SKM-1 (cell line): ENCODE data around the gene SRRM5.
"Not testable (repeated sequence)": the region's sequence is repeated elsewhere in the genome, so short reads cannot be mapped to it uniquely, and the experiment has no call there.

ENCODE experiments used
- DNase-seq: peaks from one replicate; lab custom pipeline; 2025; ENCODE audit not compliant: unreplicated experiment; lab: John Stamatoyannopoulos, UW

Gene SRRM5

DNA sequence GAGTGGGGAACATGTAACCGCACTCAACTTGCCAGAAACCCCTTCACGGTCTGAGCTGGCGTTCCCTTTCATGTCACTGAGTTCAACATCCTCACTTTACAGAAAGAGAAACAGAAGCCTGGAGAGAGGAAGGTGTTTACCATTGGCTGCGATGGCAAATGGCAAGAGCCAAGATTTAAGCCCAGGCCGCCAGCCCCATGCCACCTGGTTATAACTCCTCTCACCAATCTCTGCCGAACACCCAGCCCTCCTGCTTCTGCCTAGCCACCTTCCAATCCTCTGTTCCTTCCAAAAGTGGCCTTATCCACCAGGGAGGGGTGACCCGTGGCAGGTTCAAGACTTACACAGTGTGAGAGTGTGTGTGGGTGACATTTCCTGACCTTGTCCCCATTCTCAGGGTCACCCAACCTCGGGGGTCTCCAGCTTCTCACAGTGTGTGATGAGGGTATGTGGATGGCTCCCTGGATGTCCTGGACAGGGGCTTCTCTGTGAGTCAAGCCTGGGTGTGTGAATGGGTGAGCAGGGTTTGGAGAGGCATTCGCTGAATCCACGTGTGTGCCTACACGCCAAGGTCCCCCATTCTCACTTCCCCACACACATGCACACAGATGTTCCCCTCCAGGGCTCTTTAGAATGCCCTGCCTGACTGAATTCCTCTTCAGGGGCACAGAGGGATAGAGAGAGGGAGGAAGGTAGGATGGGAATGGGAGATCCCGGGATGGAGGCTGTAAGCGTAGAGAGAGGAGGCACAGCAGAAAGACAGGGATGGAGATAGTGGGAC, 26.5 kb downstream of the SRRM5 start:
- DNase-seq, result no peak

DNA sequence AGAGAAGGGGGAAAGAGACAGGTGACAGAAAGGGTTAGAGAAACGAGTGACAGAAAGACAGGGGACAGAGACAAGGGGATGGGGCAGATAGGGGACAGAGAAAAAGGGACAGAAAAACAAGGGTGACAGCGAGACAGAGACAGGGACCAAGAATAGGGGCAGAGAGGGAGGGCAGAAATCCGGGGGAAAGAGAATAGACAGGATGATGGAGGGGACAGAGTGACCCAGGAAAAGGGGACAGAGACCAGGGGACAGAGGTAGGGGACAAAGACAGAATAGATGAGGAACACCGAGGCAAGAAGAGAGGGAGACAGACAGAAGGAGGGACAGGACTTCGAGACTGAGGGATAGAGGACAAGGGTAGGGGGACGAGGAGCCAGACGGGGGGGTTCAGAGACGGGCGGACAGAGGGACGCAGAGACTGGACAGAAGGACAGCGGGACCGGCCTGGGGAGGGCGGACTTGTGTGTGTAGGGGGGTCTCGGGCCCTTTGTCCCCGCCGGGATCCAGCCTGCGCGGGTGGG, 27.2 kb downstream of the SRRM5 start:
- no peak for DNase-seq

DNA sequence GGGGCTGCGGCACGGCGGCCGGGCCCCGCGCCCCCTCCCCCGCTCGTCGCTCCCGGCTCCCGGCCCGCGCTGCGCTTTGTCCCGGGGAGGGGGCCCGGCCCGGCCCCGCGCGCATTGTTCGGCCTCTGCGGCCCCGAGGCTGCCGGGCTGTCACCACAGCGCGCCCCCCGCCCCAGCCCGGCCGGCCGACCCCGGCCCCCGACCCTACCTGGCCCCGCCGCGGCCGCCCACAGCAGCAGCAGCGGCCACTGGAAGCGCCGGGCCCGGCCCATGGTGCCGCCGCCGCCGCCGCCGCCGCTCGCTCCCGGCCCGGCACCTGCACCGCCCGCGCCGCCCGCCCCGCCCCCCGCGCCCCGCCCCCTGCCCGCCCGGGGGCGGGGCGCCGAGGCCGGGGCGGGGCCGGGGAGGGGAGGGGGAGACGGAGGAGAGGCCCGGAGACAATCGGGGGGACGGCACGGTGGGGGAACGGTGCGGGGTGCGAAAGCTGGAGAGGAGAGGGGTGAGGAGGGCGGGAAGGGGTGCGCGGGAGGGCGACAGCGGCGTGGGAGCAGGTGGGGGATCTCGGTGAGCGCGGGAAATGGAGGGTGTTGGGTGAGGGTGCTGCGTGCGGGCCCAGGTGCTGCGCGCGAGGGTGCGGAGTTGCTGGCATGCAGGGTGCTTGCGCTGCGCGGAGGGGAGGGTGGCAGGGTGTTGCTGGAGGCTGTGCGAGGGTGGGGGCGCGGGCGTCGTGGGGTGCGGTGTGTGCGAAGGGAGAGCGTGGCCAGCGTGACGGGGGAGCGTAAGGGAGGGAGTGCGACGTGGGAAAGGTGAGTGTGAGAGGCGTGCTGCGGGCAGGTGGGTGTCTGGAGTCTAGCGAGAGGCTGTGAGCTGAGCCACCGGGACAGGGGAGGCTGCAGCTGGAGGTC, 27.9 kb downstream of the SRRM5 start, which contains the start of gene CADM4:
Gene CADM4, minus strand, starts transcription at position 332 of the 905 bp plus-strand sequence. Its CDS starts 60 bp downstream, at position 272.
- no peak for DNase-seq

DNA sequence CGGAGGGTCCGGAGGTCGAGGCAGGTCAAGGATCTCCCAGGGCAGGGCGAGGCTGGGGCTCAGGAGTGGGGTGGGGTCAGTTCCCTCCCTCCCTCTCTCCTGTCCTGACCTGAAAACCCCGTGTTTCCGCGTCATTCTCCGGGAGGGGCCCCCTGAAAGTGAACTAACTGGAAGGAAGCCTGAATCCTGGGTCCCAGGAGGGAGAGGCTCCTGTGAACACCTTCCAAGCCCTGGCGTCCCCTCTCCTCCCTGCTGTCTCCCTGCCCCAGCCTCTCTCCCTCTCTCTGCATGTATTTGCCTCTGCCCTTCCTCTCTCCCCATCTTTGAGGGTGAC, 28.5 kb downstream of the SRRM5 start:
- DNase-seq, result no peak

DNA sequence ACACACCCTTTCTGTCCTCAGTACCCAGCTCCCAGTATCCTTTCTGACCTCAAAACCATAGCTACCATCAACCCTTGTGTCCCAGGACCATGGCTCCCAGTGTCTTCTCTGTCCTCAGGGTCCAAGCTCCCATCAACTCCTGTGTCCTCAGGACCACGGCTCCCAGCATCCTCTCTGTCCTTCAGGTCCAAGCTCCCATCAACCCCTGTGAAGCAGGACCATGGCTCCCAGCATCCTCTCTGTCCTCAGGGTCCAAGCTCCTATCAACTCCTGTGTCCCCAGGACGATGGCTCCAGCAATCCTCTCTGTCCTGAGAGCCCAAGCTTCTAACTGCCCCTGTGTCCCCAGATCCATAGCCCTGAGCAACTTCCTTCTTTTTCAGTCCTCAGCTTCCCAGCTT, 29.4 kb downstream of the SRRM5 start:
- DNase-seq, result no peak

DNA sequence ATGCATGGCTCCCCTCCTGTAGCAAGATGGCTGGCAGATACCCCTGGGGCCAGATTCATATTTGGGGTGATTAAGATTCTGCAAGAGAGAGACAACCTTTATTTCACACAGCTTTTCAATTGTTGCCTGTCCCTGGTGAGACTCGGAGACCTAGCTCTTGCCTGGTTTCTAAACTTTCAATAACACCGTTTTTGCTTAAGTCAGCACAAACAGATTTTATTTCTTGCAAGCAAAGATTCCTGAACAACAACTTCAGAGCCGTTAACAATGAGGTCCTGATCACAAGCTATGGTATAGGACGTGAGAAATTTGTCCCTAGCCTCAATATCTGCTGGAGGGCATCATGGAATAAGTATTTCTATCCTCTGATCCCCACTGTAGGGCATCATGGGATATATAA, 30.6 kb downstream of the SRRM5 start:
- DNase-seq, result no peak

DNA sequence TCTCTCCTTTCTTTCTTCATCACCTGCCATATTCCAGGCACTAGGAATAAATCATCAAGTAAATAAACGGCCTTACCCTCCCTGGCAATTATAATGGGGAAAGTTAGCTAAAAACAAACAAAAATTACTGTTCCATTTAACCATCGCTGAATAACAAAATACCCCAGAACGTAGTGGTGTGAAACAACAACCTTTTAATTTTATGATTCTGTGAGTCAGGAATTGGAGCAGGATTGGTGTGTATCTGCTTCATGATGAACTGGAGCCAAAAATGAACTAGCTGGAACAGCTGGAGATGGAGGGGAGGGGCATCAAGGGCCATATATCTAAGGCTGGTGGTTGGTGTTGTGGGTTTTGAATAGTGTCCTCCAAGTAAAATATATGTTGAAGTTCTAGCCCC, 31.4 kb downstream of the SRRM5 start:
- DNase-seq, result no peak

DNA sequence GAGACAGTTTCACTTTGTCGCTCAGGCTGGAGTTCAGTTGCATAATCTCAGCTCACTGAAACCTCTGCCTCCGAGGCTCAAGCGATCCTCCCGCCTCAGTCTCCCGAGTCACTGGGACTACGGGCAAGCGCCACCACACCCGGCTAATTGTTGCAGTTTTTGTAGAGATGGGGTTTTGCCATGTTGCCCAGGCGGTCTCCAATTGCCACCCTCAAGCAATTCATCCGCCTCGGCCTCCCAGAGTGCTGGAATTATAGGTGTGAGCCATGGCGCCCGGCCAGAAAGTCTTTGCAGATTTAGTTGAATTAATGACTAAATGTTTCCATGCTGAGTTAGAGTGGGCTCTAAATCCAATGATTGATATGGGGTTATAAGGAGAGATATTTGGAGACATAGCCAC, 32.3 kb downstream of the SRRM5 start:
- no peak for DNase-seq

DNA sequence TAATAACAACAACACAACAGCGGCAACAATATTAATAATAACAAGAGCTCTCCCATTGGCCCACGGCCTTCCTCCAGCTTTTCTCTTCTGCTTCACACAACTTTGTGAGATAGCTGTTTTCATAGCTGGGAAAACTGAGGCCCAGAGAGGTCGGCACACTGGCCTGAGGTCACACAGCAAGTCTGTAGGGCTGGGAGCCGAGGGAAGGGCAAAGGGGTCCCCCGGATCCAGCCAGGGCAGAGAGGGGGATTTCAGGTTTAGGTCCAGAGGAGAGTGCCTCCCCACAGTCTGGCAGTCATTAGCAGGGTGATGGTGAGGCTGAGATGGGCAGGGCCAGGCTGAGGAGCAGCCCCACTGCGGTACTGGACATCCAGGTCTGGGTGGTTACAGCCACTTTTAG, 36.7 kb downstream of the SRRM5 start:
- no peak for DNase-seq

DNA sequence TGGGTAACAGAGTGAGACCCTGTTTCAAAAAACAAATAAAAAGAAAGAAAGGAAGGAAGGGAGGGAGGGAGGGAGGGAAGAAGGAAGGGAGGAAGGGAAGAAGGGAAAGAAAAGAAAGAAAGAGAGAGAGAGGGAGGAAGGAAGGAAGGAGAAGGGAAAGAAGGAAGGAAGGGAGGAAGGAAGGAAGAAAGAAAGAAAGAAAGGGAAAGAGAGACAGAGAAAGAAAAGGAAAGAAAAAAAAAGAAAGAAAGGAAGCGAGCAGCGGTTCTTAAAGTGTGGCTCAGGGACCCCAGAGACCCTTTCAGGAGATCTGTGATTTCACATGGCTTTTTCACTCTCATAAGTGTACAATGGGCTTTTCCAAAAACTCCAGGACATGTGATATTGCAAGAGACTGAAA, 37.6 kb downstream of the SRRM5 start:
- no peak for DNase-seq

DNA sequence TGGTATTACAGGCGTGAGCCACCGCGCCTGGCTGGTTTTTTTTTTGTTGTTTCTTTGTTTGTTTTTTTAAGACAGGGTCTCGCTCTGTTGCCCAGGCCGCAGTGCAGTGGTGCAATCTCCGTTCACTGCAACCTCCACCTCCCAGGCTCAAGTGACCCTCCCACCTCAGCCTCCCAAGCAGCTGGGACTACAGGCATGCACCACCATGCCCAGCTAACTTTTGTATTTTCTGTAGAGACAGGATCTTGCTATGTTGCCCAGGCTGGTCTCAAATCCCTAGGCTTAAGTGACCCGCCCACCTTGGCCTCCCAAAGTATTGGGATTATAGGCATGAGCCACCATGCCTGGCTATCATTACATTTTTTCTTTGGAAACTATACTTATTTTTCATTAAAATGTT, 38.4 kb downstream of the SRRM5 start:
- not testable (repeated sequence) for DNase-seq

DNA sequence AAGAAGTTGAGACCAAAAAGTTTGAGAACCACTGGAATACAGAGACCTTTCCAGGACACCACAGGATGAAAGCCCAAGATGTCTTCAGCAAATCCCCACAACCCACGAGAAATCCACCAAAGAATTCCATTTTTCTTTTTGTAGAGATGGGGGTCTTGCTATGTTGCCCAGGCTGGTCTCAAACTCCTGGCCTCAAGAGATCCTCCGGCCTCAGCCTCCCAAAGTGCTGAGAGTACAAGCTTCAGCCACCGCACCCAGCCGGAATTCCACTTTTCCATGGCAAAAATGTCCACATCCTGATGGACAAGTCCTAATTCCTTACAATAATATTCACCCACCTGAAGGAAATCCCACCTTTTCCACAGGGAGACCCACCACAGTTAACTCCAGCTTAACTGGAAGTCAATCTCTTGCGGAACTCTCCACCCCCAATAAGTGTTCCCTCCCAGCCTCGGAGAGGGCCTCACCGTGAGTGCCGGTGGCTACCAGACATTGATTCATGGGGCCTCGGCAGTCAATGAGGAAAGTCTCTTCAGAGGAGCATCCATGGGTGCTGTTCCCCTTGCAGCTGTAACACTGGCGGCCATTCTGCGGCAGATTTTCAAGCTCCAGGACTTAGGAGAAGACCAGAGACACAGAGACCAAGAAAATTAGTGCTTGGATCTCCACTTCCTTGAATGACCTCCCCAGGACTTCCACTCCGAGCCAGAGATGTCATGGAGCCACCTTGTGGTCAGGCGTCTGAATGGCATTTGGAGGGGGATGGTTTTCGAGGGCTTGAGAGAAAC, 40.1 kb downstream of the SRRM5 start:
- DNase-seq, result peak; percentile 5

DNA sequence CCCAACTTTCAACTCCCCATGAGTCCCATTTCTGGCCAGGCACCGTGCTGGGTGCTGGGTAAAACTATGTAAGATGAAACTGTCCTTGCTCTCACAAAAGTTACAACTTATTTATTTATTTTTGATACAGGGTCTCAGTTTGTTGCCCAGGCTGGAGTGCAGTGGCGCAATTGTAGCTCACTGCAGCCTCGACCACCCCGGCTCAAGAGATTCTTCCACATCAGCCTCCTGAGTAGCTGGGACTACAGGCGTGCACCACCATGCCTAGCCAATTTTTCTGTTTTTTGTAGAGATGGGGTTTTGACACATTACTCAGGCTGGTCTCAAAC, 40.6 kb downstream of the SRRM5 start:
- DNase-seq, result no peak

DNA sequence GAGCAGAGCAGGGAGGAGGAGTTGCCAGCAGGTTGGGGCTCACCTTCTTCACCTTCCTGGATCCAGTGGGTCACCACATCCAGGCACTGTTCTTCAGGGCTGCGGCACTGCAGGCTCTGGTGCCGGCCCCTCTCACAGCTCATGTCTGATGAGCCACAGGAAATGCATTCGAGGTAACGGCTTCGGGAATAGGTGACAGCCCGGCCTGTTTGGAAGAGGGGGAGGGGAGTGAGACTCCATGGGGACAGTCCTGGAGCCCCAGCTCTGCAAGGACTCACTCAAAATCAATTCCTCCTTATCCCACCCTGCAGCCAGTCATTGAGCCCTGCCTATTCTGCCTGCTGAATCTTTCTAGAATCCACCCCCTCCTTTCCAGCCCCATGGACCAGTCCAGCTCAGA, 44.5 kb downstream of the SRRM5 start:
- no peak for DNase-seq

DNA sequence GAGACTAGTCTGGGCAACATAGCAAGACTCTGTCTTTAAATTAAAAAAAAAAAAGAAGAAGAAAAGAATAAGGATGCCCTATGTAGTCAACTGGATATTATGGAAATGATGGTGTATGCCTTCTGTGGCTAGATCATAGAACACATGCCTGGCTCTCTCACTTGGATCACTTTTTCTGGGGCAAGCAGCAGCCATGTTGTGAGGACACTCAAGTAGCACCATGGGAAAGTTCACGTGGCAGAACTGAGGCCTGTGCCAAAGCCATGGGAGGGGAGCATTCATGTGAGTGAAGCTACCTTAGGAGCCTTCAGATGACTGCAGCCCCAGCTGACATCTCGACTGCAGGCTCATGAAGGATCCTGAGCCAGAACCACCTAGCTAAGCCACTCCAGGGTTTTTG, 46.1 kb downstream of the SRRM5 start:
- no peak for DNase-seq

DNA sequence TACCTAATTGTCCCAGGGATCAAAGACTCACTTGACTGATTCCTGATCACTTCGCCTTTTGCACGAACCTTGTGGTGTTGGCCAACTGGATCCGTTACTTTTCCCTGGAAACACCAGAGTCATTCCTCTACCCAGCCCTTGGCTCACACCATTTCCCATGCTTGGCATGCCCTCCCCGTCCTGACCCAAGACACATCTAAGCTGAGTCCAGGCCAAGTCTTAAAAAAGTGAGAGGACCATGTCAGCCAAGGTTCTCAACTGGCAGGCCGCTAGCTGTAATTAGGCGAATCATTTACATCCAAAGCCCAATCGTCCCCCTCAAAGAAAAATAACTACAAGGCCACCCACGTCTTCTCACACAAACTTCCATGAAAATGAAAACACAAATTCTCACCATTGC, 46.6 kb downstream of the SRRM5 start:
- no peak for DNase-seq

DNA sequence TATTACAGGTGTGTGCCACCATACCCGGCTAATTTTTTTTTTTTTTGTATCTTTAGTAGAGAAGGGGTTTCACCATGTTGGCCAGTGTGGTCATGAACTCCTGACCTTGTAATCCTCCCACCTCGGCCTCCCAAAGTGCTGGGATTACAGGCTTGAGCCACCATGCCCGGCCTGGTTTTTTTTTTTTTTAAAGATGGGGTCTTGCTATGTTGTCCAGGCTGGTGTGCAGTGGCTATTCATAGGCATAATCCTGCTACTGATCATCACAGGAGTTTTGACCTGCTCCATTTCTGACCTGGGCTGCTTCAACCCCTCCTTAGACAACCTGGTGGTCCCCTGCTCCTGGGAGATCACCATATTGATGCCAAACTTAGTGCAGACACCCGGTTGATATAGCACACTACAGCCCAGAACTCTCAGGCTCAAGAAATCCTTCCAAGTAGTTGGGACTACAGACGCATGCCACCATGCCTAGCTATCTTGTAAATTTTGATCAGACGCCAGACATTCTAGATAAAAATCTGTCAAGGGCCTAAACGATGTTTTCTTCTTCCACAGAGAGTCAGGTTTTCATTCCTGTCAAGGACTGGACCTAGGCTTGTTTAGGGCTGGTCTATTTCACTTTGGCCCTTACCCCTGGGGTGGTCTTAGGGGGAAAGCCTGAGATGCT, 48.5 kb downstream of the SRRM5 start:
- DNase-seq, result no peak

DNA sequence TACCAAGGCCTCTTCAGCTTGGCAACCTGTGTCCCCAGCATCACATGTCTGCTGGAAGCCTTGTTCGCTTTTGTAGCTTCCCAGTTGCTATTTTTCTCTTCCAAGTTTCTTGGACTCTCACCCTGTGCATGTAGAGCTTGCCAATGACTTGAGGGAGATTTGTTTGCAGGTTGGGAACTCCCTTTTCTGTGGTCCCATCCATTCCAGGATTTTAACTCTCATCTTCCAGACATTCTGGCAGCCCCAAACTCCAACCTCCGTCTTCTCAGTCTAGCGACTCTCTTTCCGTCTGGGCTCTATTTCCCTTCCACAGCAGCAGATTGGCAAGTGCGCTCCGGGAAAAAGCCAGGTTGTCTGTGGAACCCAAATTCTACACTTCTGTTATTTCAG, 49.1 kb downstream of the SRRM5 start:
- DNase-seq, result no peak

DNA sequence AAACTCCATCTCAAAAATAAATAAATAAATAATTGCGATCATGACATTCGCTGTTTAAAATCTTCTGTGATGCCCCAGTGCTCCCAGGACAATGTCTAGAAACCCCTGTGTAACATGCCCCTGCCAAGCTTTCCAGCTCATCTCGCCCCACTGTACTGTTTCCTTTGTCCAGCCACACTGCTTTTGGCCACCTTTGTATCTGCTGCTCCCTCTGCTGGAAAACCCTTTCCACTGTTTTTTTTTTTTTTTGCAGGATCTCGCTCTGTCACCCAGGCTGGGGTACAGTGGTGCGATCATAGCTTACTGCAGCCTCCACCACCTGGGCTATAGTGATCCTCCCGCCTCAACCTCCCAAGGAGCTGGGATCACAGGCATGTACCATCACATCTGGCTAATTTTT, 50.6 kb downstream of the SRRM5 start:
- DNase-seq, result no peak

DNA sequence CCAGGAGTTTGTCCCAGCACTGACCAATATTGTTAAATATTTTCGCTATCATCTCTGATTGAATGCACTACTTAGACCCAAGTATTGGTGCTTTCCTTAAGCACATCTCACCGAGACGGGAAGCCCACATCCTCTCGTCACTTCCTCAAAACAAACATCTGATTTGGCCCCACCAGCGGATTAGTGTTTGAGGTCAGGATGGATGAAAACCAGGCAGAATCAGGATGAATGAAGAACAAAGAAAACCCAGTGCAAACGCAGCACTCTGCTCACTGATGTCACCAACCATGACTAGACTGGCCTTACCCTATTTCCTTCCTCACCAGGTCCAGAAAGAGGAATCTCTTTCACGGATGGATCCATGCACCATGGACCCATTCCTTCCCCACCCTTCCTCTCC, 52.1 kb downstream of the SRRM5 start:
- no peak for DNase-seq
